K562 (cell line): ENCODE measurements around the gene SLC25A11. TPM values are rescaled to one million over a fixed set of nuclear protein-coding genes. Genes with fewer than 3 reads are reported as not detected.

Source experiments
- ATAC-seq: fragments of 200-7000 bp; cut with Tn5 transposase; 3 replicates; pipeline ENCODE4 v1.9.1; 2020; ENCODE audit warnings: moderate library complexity
- BruUV-seq: library from RNA; stranded (reverse); fragments of 400-500 nt; replicated peaks from 2 replicates; lab custom pipeline; 2021; lab: Mats Ljungman, UMichigan
- CTCF ChIA-PET: fragments of 300-600 bp; formaldehyde crosslinking; extraction: SDS; loops from one replicate; lab custom pipeline; 2021; ENCODE audit warnings: low intra/inter-chr PET ratio; lab: Yijun Ruan, JAX
- POLR2A ChIA-PET: fragments of 300-600, 350-650 bp; sonication (Branson Sonifier 250); formaldehyde crosslinking; extraction: SDS; loops from one replicate; lab custom pipeline; 2021; ENCODE audit warnings: antibody characterized with exemption, inconsistent platforms; lab: Yijun Ruan, JAX
- DNase-seq, 4 experiments: peaks; one replicate each; pipeline versions ENCODE4 v3.0.0 to v3.0.0-alpha.2; 2011 to 2018; ENCODE audit warnings: low spot score in 3 of 4, mixed read lengths in 3 of 4; ENCODE audit errors: extremely low read depth in 1 of 4
- FAIRE-seq: peaks from 2 replicates; lab custom pipeline; 2011; peaks lifted over from hg19 to GRCh38; lab: Jason Lieb, UNC
- H2AFZ ChIP-seq: 2 replicates; pipeline ENCODE4 v1.6.0; 2011; ENCODE audit warnings: low read depth, low read length, control low read depth, inconsistent platforms
- H3K27ac ChIP-seq: fragments of 200-600 bp; 3 replicates; pipeline ENCODE4 v1.8.0; 2011; ENCODE audit warnings: low read depth, mild to moderate bottlenecking, control low read depth, inconsistent platforms, low read length, moderate library complexity, mixed read lengths; ENCODE audit errors: extremely low read depth
- H3K27me3 ChIP-seq, 2 experiments: fragments of 300-600 bp in 1 of 2; 2 replicates in 1 of 2; 3 replicates in 1 of 2; pipeline versions ENCODE4 v1.6.0 to v1.8.0; 2011; ENCODE audit warnings: inconsistent platforms in 2 of 2, low read length in 2 of 2, mild to moderate bottlenecking in 1 of 2, mixed read lengths in 1 of 2, moderate library complexity in 1 of 2; ENCODE audit not compliant: control insufficient read depth in 2 of 2, insufficient read depth in 2 of 2
- H3K36me3 ChIP-seq: fragments of 300-600 bp; 3 replicates; pipeline ENCODE4 v1.8.0; 2011; ENCODE audit warnings: mild to moderate bottlenecking, low read length, inconsistent platforms; ENCODE audit not compliant: control insufficient read depth, insufficient read depth
- H3K4me1 ChIP-seq, 2 experiments: fragments of 200-600 bp in 1 of 2; replicated peaks in 1 of 2; 2 replicates in 1 of 2; 3 replicates in 1 of 2; pipeline versions ENCODE4 v1.5.1 to v1.8.0; 2011; ENCODE audit warnings: inconsistent platforms in 2 of 2, low read length in 2 of 2, mild to moderate bottlenecking in 1 of 2, mixed read lengths in 1 of 2, moderate library complexity in 1 of 2; ENCODE audit not compliant: control insufficient read depth in 2 of 2, insufficient read depth in 2 of 2
- H3K4me2 ChIP-seq: 2 replicates; pipeline ENCODE4 v1.6.1; 2011; ENCODE audit warnings: low read length, control low read depth, inconsistent platforms, mixed read lengths; ENCODE audit not compliant: insufficient read depth
- H3K4me3 ChIP-seq: fragments of 200-600 bp; sonication (generic), shearing (Covaris generic); 2 replicates; pipeline ENCODE4 v1.5.1; 2016; ENCODE audit warnings: control low read depth, inconsistent platforms
- H3K79me2 ChIP-seq: fragments of 200-600 bp; 3 replicates; pipeline ENCODE4 v1.8.0; 2011; ENCODE audit warnings: low read length, inconsistent platforms; ENCODE audit not compliant: control insufficient read depth, insufficient read depth
- H3K9ac ChIP-seq, 2 experiments: 2 replicates each; pipeline versions ENCODE4 v1.6.0 to v1.6.1; 2011; ENCODE audit warnings: low read depth in 2 of 2, low read length in 2 of 2, control low read depth in 1 of 2, inconsistent platforms in 1 of 2, mild to moderate bottlenecking in 1 of 2, mixed read lengths in 1 of 2; ENCODE audit not compliant: insufficient read depth in 1 of 2
- H3K9me1 ChIP-seq: one replicate; pipeline ENCODE4 v1.6.0; 2011; ENCODE audit warnings: inconsistent platforms, mild to moderate bottlenecking, low read length, moderate library complexity; ENCODE audit not compliant: control insufficient read depth, insufficient read depth
- H3K9me3 ChIP-seq: replicated peaks from 2 replicates; pipeline ENCODE4 v1.5.1; 2011; ENCODE audit warnings: low read depth, low read length, inconsistent platforms; ENCODE audit not compliant: control insufficient read depth, insufficient read depth
- H4K20me1 ChIP-seq: replicated peaks from 2 replicates; pipeline ENCODE4 v1.6.1; 2011; ENCODE audit warnings: low read length, inconsistent platforms, mixed read lengths; ENCODE audit not compliant: control insufficient read depth, insufficient read depth
- ATF6 ChIP-seq: sonication (generic); formaldehyde crosslinking; IDR thresholded peaks from 2 replicates; pipeline ENCODE4 v1.4.0; 2020; ENCODE audit warnings: mild to moderate bottlenecking, missing genetic modification reagents
- BRD4 ChIP-seq: fragments of 200-600 bp; sonication (generic); IDR thresholded peaks from 2 replicates; pipeline ENCODE4 v1.6.1; 2017; ENCODE audit warnings: inconsistent platforms
- CBX5 ChIP-seq: IDR thresholded peaks from 2 replicates; pipeline ENCODE4 v1.6.1; 2014; ENCODE audit warnings: low read depth, borderline replicate concordance
- CEBPB ChIP-seq: fragments of 450-650 bp; IDR thresholded peaks from 2 replicates; pipeline ENCODE4 v1.6.1; 2016; ENCODE audit warnings: missing genetic modification characterization, missing compliant biosample characterization
- MECOM ChIP-seq: fragments of 250-450 bp; sonication (Bioruptor Pico); IDR thresholded peaks from 2 replicates; pipeline ENCODE4 v1.8.0; 2022; ENCODE audit warnings: inconsistent platforms
- SMARCC2 ChIP-seq: fragments of 450-650 bp; IDR thresholded peaks from 2 replicates; pipeline ENCODE4 v1.6.1; 2017; ENCODE audit warnings: antibody characterized with exemption, moderate library complexity, mild to moderate bottlenecking, low read depth
- SMC3 ChIP-seq: conservative IDR thresholded peaks from 2 replicates; pipeline ENCODE4 v1.6.1; 2011; ENCODE audit warnings: low read depth, low read length, improper control_type of control experiment; ENCODE audit not compliant: insufficient read depth
- ZHX1 ChIP-seq: fragments of 150-350 bp; conservative IDR thresholded peaks from 2 replicates; pipeline ENCODE4 v1.6.1; 2014; ENCODE audit warnings: low read length
- ZNF785 ChIP-seq: fragments of 250-450 bp; sonication (Bioruptor Pico); IDR thresholded peaks from 2 replicates; pipeline ENCODE4 v1.4.0; 2020; ENCODE audit warnings: mild to moderate bottlenecking
- in situ Hi-C: fragments of 300-500 bp; cut with MboI; formaldehyde crosslinking; loops from 4 replicates; pipeline ENCODE4 v1.15.0; 2018; ENCODE audit warnings: inconsistent platforms, mixed read lengths
- intact Hi-C: fragments of 100-400 bp; cut with micrococcal nuclease; formaldehyde crosslinking; loops from 2 replicates; pipeline ENCODE4 v1.14.2; 2022
- polyA plus RNA-seq, 8 experiments: library from polyadenylated mRNA; depleted of rRNA in 4 of 8; stranded (reverse) in 5 of 8; unstranded in 3 of 8; fragments of >200 nt; fragmentation: Nextera tagmentation in 2 of 8; fragmentation: Illumina TruSeq in 1 of 8; extraction: Ambion mirVana in 2 of 8; extraction: Trizol in 1 of 8; gene quantifications; 2 replicates each; pipeline versions ENCODE4 v1.2.1 to v1.2.3, GENCODE V29; 2011 to 2014; ENCODE audit warnings: inconsistent platforms in 1 of 8, missing spikeins in 1 of 8
- total RNA-seq, 7 experiments: library from RNA; depleted of rRNA in 6 of 7; stranded (reverse); fragments of >200 nt in 6 of 7; fragmentation: Illumina TruSeq in 2 of 7; extraction: Trizol in 2 of 7; gene quantifications; 2 replicates each; pipeline versions ENCODE4 v1.2.1 to v1.2.3, GENCODE V29; 2011 to 2021; ENCODE audit warnings: low replicate concordance in 1 of 7

Gene SLC25A11
- total and polyA plus RNA-seq, 9 of the 15 experiments (the other 6 are each of a cell fraction or from before 2014, with no cell fraction given) = 3.1 to 56.7 (median 32.9) TPM

- TF ChIP-seq ATF6 (CRISPR knock-in tag) (no peak), SMC3 (peak; percentile 60), CBX5 (no peak), CEBPB (tag) (peak; percentile 57; the same call in 1 of the 2 replicates)
Measured at GRCh38 chr17:4980644-4981216, 40.9 kb upstream of the SLC25A11 start (continued).

- no peak overlapping the region for H3K9ac ChIP-seq
- H3K27ac ChIP-seq = no peak overlapping the region
- 0 out of 2 replicates have a peak, but pooled peaks cover 6% of the 10 kb centered on the region for H4K20me1 ChIP-seq
- TF ChIP-seq MECOM (CRISPR knock-in tag) (no peak), ZHX1 (no peak), SMARCC2 (no peak), ZNF785 (CRISPR knock-in tag) (no peak), BRD4 (no peak)
- ATAC-seq (no peak), FAIRE-seq (no peak), DNase-seq (no peak)
- in situ Hi-C loops = no loop called here
- H3K4me2 ChIP-seq = no peak overlapping the region
- H3K27me3 ChIP-seq = no peaks in the 10 kb centered on the region
- no peaks in the 10 kb centered on the region for H3K79me2 ChIP-seq
- intact Hi-C loops = no loop called here
- H3K4me1 ChIP-seq = peaks cover 0 to 6% of the 10 kb centered on the region in 2 experiments; a peak in 1 of 5 replicates
- POLR2A ChIA-PET = interaction anchor here (1.4 kb wide), 1 partner anchor 9 kb away, joined by 8 read pairs; no protein-coding TSS in a partner anchor
- H3K36me3 ChIP-seq = peaks cover 79% of the 10 kb centered on the region
- no peaks in the 10 kb centered on the region for H3K9me3 ChIP-seq
- H3K4me3 ChIP-seq = no peak overlapping the region
- no TSS peak for BruUV-seq
- no peak overlapping the region for H2AFZ ChIP-seq
- H3K9me1 ChIP-seq = no peaks in the 10 kb centered on the region
- CTCF ChIA-PET = no interaction called here
Measured at GRCh38 chr17:4978726-4979125, 38.9 kb upstream of the SLC25A11 start.
